HG02885 (cell line): ENCODE measurements around the gene PPP4R3A.
"Not testable (repeated sequence)": the region's sequence is repeated elsewhere in the genome, so short reads cannot be mapped to it uniquely, and the experiment has no call there.

Source experiments
- ATAC-seq: cut with Tn5 transposase; IDR thresholded peaks from one replicate; pipeline ENCODE4 v1.9.1; 2021; ENCODE audit warnings: mild to moderate bottlenecking; ENCODE audit not compliant: unreplicated experiment, poor library complexity

Gene PPP4R3A

GRCh38 chr14:91453744-91454143 lies 56.4 kb downstream of the PPP4R3A start:
- no peak for ATAC-seq

DNA sequence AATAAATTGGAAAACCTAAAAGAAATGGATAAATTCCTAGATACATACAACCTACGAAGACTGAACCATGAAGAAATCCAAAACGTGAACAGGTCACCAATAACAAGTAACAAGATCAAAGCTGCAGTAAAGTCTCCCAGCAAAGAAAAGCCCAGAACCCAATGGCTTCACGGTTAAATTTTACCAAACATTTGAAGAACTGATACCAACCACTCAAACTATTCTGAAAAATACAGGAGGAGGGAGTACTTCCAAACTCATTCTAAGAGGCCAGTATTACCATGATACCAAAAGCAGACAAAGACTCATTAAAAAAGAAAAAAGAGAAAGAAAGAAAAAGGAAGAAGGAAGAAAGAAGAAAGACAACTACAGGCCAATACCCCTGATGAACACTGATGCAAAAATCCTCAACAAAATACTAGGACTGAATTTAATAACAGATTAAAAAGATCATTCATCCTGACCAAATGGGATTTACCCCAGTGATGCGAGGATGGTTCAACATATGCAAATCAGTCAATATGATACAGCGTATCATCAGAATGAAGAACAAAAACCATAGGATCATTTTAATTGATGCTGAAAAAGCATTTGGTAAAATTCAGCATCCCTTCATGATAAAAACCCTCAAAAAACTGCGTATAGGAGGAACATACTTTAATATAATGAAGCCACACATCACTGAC lies 65.6 kb downstream of the PPP4R3A start:
- no peak for ATAC-seq

GRCh38 chr14:91439345-91439744 lies 70.8 kb downstream of the PPP4R3A start:
- no peak for ATAC-seq

DNA sequence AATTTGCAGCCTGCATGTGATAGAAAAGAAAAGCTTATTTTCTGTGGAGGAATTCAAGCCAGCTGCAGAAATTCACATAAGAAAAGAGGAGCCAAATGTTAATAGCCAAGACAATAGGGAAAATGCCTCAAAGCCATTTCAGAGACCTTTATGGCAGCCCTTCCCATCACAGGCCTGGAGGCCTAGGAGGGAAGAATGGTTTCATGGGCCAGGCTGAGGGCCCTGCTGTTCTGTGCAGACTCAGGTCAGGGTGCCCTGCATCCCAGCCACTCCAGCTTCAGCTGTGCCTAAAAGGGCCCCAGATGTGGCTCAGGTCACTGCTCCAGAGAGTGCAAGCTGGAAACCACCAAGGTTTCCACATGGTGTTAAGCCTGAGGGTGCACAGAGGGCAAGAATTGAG lies 71.3 kb downstream of the PPP4R3A start:
- ATAC-seq: no peak

DNA sequence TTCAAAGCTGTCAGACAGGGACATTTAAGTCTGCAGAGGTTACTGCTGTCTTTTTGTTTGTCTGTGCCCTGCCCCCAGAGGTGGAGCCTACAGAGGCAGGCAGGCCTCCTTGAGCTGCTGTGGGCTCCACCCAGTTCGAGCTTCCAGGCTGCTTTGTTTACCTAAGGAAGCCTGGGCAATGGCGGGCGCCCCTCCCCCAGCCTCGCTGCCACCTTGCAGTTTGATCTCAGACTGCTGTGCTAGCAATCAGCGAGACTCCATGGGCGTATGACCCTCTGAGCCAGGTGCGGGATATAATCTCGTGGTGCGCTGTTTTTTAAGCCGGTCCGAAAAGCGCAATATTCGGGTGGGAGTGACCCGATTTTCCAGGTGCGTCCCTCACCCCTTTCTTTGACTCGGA lies 73.8 kb downstream of the PPP4R3A start:
- not testable (repeated sequence) for ATAC-seq

- no peak for ATAC-seq
These were observed 80.7 kb downstream of the PPP4R3A start for GRCh38 chr14:91429385-91429784.

DNA sequence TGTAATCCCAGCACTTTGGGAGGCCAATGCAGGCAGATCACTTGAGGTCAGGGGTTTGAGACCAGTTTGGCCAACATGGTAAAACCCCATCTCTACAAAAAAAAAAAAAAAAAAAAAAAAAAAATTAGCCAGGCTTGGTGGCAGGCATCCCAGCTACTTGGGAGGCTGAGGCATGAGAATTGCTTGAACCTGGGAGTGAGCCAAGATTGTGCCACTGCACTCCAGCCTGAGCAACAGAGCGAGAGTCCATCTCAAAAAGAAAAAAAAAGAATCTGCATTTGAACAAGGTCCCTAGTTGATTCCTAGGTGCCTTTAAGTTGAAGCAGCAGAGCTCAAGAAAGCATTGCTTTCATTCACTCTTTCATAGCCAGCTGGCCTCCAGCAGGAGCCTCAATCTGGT lies 81.2 kb downstream of the PPP4R3A start:
- not testable (repeated sequence) for ATAC-seq

DNA sequence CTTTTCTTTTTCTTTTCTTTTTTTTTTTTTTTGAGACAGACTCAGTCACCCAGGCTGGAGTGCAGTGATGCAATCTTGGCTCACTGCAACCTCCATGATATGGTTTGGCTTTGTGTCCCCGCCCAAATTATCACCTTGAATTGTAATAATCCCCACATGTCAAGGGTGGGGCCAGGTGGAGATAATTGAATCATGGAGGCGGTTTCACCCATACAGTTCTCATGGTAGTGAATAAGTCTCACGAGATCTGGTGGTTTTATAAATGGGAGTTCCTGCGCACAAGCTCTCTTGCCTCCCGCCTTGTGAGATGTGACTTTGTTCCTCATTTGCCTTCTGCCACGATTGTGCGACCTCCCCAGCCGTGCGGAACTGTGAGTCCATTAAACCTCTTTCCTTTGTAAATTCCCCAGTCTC lies 84.6 kb downstream of the PPP4R3A start:
- not testable (repeated sequence) for ATAC-seq

DNA sequence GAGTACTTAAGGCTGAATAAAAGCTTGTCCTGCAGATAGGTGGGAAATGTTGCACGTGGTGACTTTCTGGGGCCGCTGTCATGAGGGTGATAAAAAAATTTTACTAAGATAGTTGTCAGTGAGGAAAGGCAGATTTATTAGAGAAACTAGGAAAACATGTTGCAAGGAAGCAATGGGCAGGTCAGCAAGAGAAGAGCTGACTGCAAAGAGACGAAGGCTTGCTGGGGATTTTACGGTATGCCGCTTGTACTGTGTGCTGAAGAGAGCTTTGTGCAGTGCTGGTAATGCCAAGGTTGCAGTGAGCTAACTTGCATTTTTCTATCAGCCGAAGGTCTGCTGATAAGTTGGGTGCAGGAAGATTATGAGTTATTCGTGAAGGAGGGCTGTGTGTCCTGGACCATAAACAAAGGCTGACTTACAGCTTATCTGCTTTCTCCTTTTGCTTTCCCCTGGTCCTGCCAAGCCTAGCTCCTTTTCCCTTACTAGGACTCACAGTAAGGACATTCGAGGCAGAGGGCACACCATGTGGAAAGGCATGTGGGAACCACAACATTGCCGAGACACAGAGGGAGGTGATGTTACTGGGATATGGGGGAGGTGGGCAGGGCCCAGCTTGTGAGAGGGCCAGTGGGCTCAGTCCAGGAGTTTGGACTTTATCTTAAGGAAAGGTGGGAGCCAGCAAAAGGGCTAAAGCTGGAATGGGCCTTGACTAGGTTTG lies 85.1 kb downstream of the PPP4R3A start:
- no peak for ATAC-seq

DNA sequence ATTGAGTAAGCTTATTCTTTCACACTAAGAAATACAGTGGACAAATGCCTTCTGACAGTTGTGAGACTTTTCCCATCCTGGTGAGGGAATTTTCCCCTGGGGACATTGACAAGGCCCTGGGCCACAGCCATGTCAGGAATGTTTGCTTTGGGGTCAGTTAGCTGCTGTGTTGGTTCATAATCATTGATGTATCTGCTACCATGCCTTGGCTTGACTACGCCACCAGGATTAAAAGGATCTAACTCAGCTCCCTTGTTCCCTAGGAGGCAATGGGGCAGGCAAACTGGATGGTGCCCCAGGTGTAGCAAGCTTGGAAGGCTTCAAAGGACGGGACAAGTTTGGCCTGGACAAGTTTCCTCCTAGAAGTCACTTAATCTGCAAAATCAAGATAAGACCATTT lies 89.4 kb downstream of the PPP4R3A start:
- no peak for ATAC-seq

DNA sequence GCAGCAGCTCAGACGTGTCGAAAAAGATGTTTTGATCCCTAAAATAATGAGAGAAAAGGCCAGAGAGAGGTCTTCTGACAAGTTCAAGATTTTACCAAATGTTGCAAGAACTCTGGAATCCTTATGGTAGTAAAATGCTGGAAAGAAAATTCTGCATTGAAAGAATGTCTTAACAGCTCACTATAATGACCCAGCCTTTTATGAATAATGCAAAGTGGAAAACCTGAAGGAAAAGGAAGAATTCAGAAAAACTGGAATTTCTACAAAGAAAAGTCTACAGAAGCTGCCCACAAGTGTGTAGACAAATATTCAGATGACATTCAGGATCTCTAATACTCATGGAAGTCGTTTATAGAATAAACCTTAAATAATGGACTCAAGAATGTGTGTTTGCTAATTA lies 90.7 kb downstream of the PPP4R3A start:
- ATAC-seq: no peak

DNA sequence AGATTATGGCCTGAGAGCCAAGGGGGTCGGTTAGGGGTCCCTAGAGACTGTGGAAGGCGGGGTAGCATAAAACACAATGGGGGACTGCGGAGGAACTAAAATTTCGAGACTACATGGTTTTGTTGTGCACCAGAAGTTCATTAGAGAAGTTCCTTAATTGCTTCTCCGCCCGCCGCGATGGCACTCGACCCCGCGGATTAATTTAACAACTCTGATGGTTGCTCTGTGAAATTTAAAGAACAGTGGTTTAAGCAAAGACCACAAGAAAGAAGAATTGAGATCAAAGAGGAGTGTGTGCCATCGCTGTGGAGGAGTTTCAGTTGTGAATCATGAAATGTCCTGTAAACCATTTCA lies 91.1 kb downstream of the PPP4R3A start:
- no peak for ATAC-seq

- ATAC-seq: peak; percentile 32
These were observed 91.6 kb downstream of the PPP4R3A start for GRCh38 chr14:91418387-91419043.

GRCh38 chr14:91417983-91418386 lies 92.1 kb downstream of the PPP4R3A start:
- ATAC-seq: peak; percentile 39

- peak; percentile 61 for ATAC-seq
These were observed 92.8 kb downstream of the PPP4R3A start, which contains the start of gene CCDC88C for GRCh38 chr14:91417120-91417982. Gene CCDC88C, minus strand, starts transcription at chr14:91417820. Its CDS starts 130 bp downstream, at chr14:91417690.

DNA sequence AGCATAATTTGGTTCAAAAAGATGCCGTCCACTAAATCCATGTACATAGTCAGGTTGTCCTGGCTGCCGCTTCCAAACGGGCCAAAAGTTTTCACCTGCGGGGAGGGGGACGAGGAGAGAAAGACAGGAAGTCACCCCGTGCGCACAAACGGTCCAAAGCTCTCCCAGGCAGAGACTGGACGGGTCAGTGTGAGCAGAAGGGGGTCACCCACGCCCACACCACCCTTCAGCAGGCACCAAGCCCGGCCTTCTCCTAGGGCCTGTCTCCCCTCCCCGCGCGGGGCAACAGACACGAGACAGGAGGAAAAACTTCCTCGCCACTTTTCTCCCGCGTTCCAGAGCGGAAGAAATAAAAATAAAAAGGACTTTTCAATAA lies 93.4 kb downstream of the PPP4R3A start:
- ATAC-seq: no peak

DNA sequence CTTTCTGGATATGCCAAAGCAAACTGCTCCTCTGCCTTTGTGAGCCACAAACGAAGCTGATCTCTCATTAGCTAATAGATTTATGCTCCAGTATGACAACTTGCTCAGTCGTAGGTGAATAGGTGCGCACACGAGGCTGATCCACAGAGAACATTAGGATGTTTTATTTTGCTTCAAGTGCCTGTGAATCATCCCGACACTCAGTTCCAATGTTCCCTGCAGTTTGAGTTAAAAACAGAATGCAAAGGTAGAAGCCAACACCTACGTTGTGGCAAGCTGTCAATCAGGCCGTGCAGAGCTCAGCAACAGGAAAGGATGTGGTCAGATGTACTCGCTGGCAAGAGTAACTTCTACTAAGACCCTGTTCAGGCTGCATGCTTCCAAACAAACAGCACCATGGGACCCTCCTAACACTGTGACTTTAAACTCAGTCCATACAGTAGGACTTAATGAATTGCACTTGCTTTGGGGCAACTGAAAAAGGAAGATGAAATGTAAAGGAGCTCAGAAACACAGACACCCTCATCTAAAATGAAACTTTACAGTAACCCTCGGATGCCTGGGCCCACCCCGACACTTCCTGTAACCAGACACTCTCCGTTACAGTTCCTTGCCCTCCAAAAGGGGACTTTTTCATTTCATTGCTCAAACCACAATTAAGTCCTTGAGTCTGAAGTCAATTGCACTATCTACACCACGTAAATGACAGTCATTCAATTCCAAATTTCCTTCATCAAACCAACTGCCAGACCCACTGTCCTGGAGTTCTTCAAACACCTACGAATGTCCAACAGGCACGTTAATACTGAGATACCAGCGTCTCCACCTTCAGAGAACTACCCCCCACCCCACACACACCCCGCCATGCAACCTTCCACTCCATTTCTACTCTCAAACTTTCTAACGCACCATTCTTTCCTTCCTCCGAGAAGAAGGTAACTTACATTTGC lies 94.0 kb downstream of the PPP4R3A start:
- peak; percentile 54 for ATAC-seq

- ATAC-seq: no peak
These were observed 95.7 kb downstream of the PPP4R3A start for GRCh38 chr14:91414475-91414833.
